Prostate gland (tissue), 2 donors: ENCODE measurements around the gene PPP3R1. TPM values are rescaled to one million over a fixed set of nuclear protein-coding genes. Genes with fewer than 3 reads are reported as not detected.
A peak's percentile ranks its signal among the peaks of the same experiment; 100 is the strongest.

Source experiments
- DNase-seq: peaks from one replicate; pipeline ENCODE4 v3.0.0-alpha.2; 2019; ENCODE audit warnings: low spot score
- H3K27ac ChIP-seq, 2 donors: fragments of 200-600 bp; sonication (generic); 2 replicates each; pipeline ENCODE4 v1.5.1; 2017 to 2019
- H3K27me3 ChIP-seq: fragments of 200-600 bp; sonication (generic); replicated peaks from 2 replicates; pipeline ENCODE4 v1.5.1; 2019; ENCODE audit not compliant: insufficient read depth
- H3K36me3 ChIP-seq, 2 donors: fragments of 200-600 bp; sonication (generic); 1 replicate in 1 of 2; 2 replicates in 1 of 2; pipeline versions ENCODE4 v1.5.1 to v1.8.1; 2017 to 2019
- H3K4me1 ChIP-seq: fragments of 200-600 bp; sonication (generic); replicated peaks from 2 replicates; pipeline ENCODE4 v1.5.1; 2019
- H3K4me3 ChIP-seq, 2 donors: fragments of 200-600 bp; sonication (generic); 2 replicates each; pipeline ENCODE4 v1.5.1; 2017 to 2019
- H3K9me3 ChIP-seq: fragments of 200-600 bp; sonication (generic); 2 replicates; pipeline ENCODE4 v1.5.1; 2017
- POLR2A ChIP-seq: fragments of 450-650 bp; IDR thresholded peaks from one replicate; pipeline ENCODE4 v1.6.1; 2016; ENCODE audit warnings: antibody characterized with exemption, mild to moderate bottlenecking
- POLR2AphosphoS5 ChIP-seq: sonication (generic); formaldehyde crosslinking; IDR thresholded peaks from one replicate; pipeline ENCODE4 v1.6.1; 2017; ENCODE audit warnings: antibody characterized with exemption
- WGBS: methylation state at CpG from one replicate; pipeline ENCODE4 v1.1.5; 2018; 5-methylcytosine and 5-hydroxymethylcytosine counted together
- intact Hi-C: fragments of 100-400 bp; cut with DNase I; formaldehyde crosslinking; loops from one replicate; pipeline ENCODE4 v1.14.2; 2022
- total RNA-seq, 2 donors: library from RNA; depleted of rRNA; stranded (reverse); fragments of >200 nt; gene quantifications; one replicate each; pipeline ENCODE4 v1.1.0, GENCODE V29; 2016
- TF ChIP-seq, protein P1 (sequence below), 4 experiments: fragments of 200-600 bp in 2 of 4; fragments of 450-650 bp in 2 of 4; sonication (generic) in 2 of 4; IDR thresholded peaks; 1 replicate in 3 of 4; 2 replicates in 1 of 4; pipeline ENCODE4 v1.5.1; 2016 to 2019; ENCODE audit warnings: antibody characterized with exemption in 4 of 4, mild to moderate bottlenecking in 2 of 4, moderate library complexity in 2 of 4

The PPP3R1 gene
- total RNA-seq, 2 donors from 2014 or later, result 31.3 to 34.9 TPM

DNA sequence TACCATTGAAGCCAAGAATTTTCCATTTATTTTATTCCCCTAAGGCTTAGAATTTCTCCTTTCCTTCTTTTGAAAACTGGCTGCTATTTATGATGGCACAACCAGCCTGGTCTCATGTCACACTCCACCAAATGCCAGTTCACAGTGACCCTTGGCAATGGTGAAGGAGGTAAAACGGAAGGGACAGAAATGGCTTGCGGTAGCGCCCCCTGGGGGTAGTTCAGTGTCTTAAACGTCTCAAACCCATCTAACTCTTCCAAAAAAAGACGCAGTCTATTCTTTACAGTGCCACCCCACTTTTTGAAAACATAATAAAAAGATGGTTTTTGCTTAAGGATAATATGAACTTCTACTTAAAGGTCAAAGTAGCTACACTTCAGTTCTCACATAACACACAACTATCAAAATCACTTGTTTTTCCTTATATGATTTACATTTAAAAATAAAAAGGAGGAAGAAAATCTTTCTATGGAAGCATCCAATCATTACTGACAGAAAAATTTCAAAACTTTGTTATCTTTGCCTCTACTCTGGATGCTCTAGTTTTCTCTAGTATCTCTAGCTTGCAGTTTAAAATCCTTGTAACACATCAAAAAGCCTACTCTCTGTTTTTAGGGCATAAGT lies 66.7 kb downstream of the PPP3R1 start:
- intact Hi-C loops, result no loop called here
- H3K4me1 ChIP-seq, result no peaks in the 10 kb centered on the region
- H3K4me3 ChIP-seq, result no peak overlapping the region
- no peak for DNase-seq
- no peaks in the 10 kb centered on the region for H3K9me3 ChIP-seq
- H3K36me3 ChIP-seq, result no peaks in the 10 kb centered on the region
- TF ChIP-seq, protein P1, sequence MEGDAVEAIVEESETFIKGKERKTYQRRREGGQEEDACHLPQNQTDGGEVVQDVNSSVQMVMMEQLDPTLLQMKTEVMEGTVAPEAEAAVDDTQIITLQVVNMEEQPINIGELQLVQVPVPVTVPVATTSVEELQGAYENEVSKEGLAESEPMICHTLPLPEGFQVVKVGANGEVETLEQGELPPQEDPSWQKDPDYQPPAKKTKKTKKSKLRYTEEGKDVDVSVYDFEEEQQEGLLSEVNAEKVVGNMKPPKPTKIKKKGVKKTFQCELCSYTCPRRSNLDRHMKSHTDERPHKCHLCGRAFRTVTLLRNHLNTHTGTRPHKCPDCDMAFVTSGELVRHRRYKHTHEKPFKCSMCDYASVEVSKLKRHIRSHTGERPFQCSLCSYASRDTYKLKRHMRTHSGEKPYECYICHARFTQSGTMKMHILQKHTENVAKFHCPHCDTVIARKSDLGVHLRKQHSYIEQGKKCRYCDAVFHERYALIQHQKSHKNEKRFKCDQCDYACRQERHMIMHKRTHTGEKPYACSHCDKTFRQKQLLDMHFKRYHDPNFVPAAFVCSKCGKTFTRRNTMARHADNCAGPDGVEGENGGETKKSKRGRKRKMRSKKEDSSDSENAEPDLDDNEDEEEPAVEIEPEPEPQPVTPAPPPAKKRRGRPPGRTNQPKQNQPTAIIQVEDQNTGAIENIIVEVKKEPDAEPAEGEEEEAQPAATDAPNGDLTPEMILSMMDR (IDR thresholded peaks at IDR 0.05), result peak in 2 of 4 experiments; percentile 24 to 31
- TF ChIP-seq POLR2AphosphoS5, result no peak
- no peak for TF ChIP-seq POLR2A
- WGBS, result 52% methylated on average over 5 of the region's 5 CpGs
- H3K27me3 ChIP-seq, result no peaks in the 10 kb centered on the region
- no peak overlapping the region for H3K27ac ChIP-seq

DNA sequence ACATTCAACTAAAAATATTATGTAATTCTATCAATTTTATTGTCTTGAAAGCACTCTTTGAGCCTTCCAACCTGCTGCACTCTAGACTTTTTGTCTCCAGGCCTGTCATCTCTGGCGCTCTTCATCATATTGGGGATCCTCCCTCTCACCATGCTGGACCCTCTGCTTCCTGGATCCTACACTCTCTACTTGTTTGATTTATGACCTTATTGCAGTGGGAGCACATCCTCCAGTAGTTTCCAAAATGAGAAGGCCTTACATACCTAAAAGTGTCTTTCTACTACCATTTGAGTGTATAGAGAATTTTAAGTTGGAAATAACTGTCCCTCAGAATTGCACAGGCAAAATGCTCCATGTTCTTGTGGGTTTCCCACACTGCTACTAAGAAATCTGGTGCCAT lies 69.4 kb downstream of the PPP3R1 start:
- TF ChIP-seq POLR2A, result no peak
- Histone ChIP-seq H3K27ac (no peak overlapping the region), H3K4me3 (no peak overlapping the region), H3K36me3 (no peaks in the 10 kb centered on the region), H3K27me3 (no peaks in the 10 kb centered on the region), H3K9me3 (no peaks in the 10 kb centered on the region), H3K4me1 (no peaks in the 10 kb centered on the region)
- 96% methylated on average over 1 of the region's 1 CpG for WGBS
- intact Hi-C loops, result no loop called here
- no peak for DNase-seq

DNA sequence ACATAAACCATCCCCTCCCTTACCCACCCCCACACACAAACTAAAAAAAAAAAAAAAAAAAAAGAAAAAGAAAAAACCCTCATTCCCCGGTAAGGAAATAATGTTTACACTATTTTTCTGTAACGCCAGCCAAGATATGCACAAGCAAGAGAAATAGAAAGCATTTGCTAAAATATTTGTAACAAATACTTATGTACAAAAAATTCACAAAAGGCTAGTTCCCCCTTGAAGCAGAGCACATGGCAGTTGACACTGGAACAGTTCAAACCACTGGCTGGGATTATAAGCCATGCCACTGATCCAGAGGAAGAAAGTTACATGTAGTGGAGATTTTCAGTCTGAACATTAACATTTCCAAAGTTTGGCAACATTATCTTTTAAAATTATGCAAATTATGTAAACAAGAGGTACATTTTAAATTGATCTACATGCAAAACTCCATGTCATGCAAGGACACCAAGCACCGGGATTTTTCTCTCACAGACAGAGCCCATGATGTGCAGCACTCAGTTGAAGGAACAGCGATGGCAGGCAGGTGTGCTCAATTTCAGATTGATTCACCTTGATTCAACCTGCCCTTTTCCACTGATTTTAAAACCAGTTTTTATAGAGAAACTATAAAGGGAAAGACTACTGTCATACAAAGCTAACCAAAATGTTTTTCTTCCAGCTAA lies 73.2 kb downstream of the PPP3R1 start:
- Histone ChIP-seq H3K4me3 (no peak overlapping the region), H3K27me3 (no peaks in the 10 kb centered on the region), H3K4me1 (no peaks in the 10 kb centered on the region), H3K27ac (no peak overlapping the region), H3K9me3 (no peaks in the 10 kb centered on the region), H3K36me3 (no peaks in the 10 kb centered on the region)
- no peak for DNase-seq
- WGBS, result 61% methylated on average over 4 of the region's 4 CpGs
- intact Hi-C loops, result no loop called here
- TF ChIP-seq POLR2A, result no peak
- no peak for TF ChIP-seq POLR2AphosphoS5
- TF ChIP-seq, protein P1 (IDR thresholded peaks at IDR 0.05), result no peak

DNA sequence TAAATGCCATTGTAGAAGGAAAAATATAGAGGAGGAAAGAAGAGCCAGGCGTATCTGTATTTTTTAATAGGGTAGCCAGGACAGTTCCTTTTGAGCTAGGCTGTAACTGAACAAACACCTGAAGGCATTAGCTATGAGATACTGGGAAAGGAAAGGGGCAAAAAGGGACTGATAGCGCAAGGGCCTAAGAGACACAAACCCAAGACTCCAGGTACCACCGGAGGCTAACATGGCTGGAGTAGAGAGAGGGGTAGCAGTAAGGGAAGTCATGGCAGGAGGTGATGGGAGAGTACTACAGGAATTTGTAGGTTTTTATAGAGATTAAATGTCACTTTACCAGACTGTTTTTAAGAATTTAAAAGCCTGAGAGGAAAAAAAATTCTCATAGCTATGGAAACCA lies 73.9 kb downstream of the PPP3R1 start:
- H3K9me3 ChIP-seq, result no peaks in the 10 kb centered on the region
- no peaks in the 10 kb centered on the region for H3K36me3 ChIP-seq
- no peak for DNase-seq
- TF ChIP-seq POLR2A (no peak), POLR2AphosphoS5 (no peak)
- TF ChIP-seq, protein P1 (IDR thresholded peaks at IDR 0.05), result no peak
- no peak overlapping the region for H3K4me3 ChIP-seq
- no peak overlapping the region for H3K27ac ChIP-seq
- intact Hi-C loops, result no loop called here
- no peaks in the 10 kb centered on the region for H3K27me3 ChIP-seq
- WGBS, result 97% methylated on average over 3 of the region's 3 CpGs
- no peaks in the 10 kb centered on the region for H3K4me1 ChIP-seq

DNA sequence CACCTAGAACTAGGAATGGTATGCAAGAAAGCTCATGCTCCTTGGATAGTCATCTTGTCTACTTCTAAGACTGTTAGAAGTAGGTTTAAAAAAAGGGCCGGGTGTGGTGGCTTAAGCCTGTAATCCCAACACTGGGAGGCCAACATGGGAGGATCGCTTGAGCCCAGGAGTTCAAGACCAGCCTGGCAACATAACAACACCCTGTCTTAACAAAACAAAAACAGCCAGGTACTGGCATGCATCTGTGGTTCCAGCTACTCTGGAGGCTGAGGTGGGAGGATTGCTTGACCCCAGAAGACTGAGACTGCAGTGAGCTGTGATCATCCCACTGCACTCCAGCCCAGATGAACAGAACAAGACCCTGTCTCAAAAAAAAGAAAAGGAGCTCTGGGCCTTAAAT lies 74.8 kb downstream of the PPP3R1 start:
- Histone ChIP-seq H3K27me3 (no peaks in the 10 kb centered on the region), H3K4me3 (no peak overlapping the region), H3K27ac (no peak overlapping the region), H3K4me1 (no peaks in the 10 kb centered on the region), H3K36me3 (no peaks in the 10 kb centered on the region), H3K9me3 (no peaks in the 10 kb centered on the region)
- no peak for DNase-seq
- intact Hi-C loops, result no loop called here
- no peak for TF ChIP-seq POLR2A
- no peak for TF ChIP-seq POLR2AphosphoS5
- TF ChIP-seq, protein P1 (IDR thresholded peaks at IDR 0.05), result no peak
- WGBS, result 39% methylated on average over 2 of the region's 2 CpGs
